HEK293 (cell line): ENCODE data around the gene MTA3.

ENCODE experiments used
- CTCF ChIA-PET: fragments of 350-600 bp; formaldehyde crosslinking; extraction: SDS; loops from one replicate; lab custom pipeline; 2021; ENCODE audit warnings: antibody characterized with exemption; lab: Yijun Ruan, JAX
- POLR2A ChIA-PET: fragments of 300-600 bp; formaldehyde crosslinking; extraction: SDS; loops from one replicate; lab custom pipeline; 2020; ENCODE audit warnings: antibody characterized with exemption, inconsistent platforms; lab: Yijun Ruan, JAX
- H3K27ac ChIP-seq: fragments of 200-500 bp; sonication (Bioruptor generic); 2 replicates; pipeline ENCODE4 v1.5.1; 2014; ENCODE audit warnings: low read depth, low read length, control low read depth, inconsistent platforms; ENCODE audit errors: extremely low read depth
- H3K36me3 ChIP-seq, 2 experiments: fragments of 200-500 bp in 1 of 2; sonication (Bioruptor generic) in 1 of 2; 1 replicate in 1 of 2; 2 replicates in 1 of 2; pipeline ENCODE4 v1.5.1; 2014 to 2017; ENCODE audit warnings: inconsistent platforms in 2 of 2, low read length in 2 of 2; ENCODE audit not compliant: control insufficient read depth in 2 of 2, insufficient read depth in 1 of 2
- H3K4me1 ChIP-seq: fragments of 200-500 bp; sonication (Bioruptor generic); 2 replicates; pipeline ENCODE4 v1.5.1; 2014; ENCODE audit warnings: mild to moderate bottlenecking, low read length, inconsistent platforms; ENCODE audit not compliant: control insufficient read depth, insufficient read depth
- H3K4me3 ChIP-seq: 2 replicates; pipeline ENCODE4 v1.5.1; 2011; ENCODE audit warnings: low read depth, mild to moderate bottlenecking, control low read depth, low read length, moderate library complexity
- H3K9me3 ChIP-seq: fragments of 200-500 bp; sonication (Bioruptor generic); 2 replicates; pipeline ENCODE4 v1.5.1; 2014; ENCODE audit warnings: low read depth, low read length, inconsistent platforms; ENCODE audit not compliant: control insufficient read depth, insufficient read depth
- EGR2 ChIP-seq: fragments of 450-650 bp; formaldehyde crosslinking; IDR thresholded peaks from 2 replicates; pipeline ENCODE4 v1.5.1; 2016; ENCODE audit warnings: low read depth, missing biosample characterization, missing genetic modification characterization
- MEIS1 ChIP-seq: sonication (generic); formaldehyde crosslinking; IDR thresholded peaks from 2 replicates; pipeline ENCODE4 v1.8.1; 2022; ENCODE audit warnings: missing genetic modification reagents, mild to moderate bottlenecking, borderline replicate concordance
- PRDM1 ChIP-seq: fragments of 450-650 bp; formaldehyde crosslinking; IDR thresholded peaks from 2 replicates; pipeline ENCODE4; 2016; ENCODE audit warnings: missing biosample characterization, missing genetic modification characterization
- PRDM10 ChIP-seq: fragments of 450-650 bp; formaldehyde crosslinking; IDR thresholded peaks from 2 replicates; pipeline ENCODE4 v1.5.1; 2016; ENCODE audit warnings: missing biosample characterization, missing genetic modification characterization
- ZNF2 ChIP-seq: fragments of 450-650 bp; formaldehyde crosslinking; IDR thresholded peaks from 2 replicates; pipeline ENCODE4 v1.5.1; 2016; ENCODE audit warnings: missing biosample characterization, missing genetic modification characterization
- ZNF214 ChIP-seq: fragments of 450-650 bp; formaldehyde crosslinking; IDR thresholded peaks from 2 replicates; pipeline ENCODE4 v1.5.1; 2017; ENCODE audit warnings: missing biosample characterization, mild to moderate bottlenecking, missing genetic modification characterization, borderline replicate concordance
- ZNF37A ChIP-seq: fragments of 450-650 bp; IDR thresholded peaks from 2 replicates; pipeline ENCODE4 v1.5.1; 2018; ENCODE audit warnings: missing biosample characterization, missing genetic modification characterization
- ZNF416 ChIP-seq: fragments of 450-650 bp; formaldehyde crosslinking; IDR thresholded peaks from 2 replicates; pipeline ENCODE4 v1.5.1; 2016; ENCODE audit warnings: missing biosample characterization, missing genetic modification characterization
- ZNF473 ChIP-seq: fragments of 450-650 bp; formaldehyde crosslinking; IDR thresholded peaks from 2 replicates; pipeline ENCODE4 v1.5.1; 2017; ENCODE audit warnings: missing biosample characterization, missing genetic modification characterization
- ZNF544 ChIP-seq: fragments of 450-650 bp; formaldehyde crosslinking; IDR thresholded peaks from 2 replicates; pipeline ENCODE4 v1.5.0; 2017; ENCODE audit warnings: missing biosample characterization, missing genetic modification characterization
- ZNF558 ChIP-seq: fragments of 450-650 bp; formaldehyde crosslinking; IDR thresholded peaks from 2 replicates; pipeline ENCODE4 v1.5.1; 2016; ENCODE audit warnings: missing biosample characterization, missing genetic modification characterization
- ZNF560 ChIP-seq: fragments of 450-650 bp; formaldehyde crosslinking; IDR thresholded peaks from 2 replicates; pipeline ENCODE4 v1.5.1; 2017; ENCODE audit warnings: missing biosample characterization, missing genetic modification characterization, borderline replicate concordance
- ZNF623 ChIP-seq: fragments of 450-650 bp; formaldehyde crosslinking; IDR thresholded peaks from 2 replicates; pipeline ENCODE4 v1.5.1; 2016; ENCODE audit warnings: missing biosample characterization, missing genetic modification characterization
- ZNF747 ChIP-seq: fragments of 450-650 bp; formaldehyde crosslinking; IDR thresholded peaks from 2 replicates; pipeline ENCODE4 v1.5.1; 2016; ENCODE audit warnings: missing biosample characterization, missing genetic modification characterization
- TF ChIP-seq, protein P1 (sequence below): fragments of 450-650 bp; formaldehyde crosslinking; IDR thresholded peaks from 2 replicates; pipeline ENCODE4 v1.5.1; 2016; ENCODE audit warnings: missing biosample characterization, missing genetic modification characterization

The MTA3 gene

GRCh38 chr2:42593282-42593681 lies 24.9 kb downstream of the MTA3 start:
- Histone ChIP-seq H3K4me3 (no peak overlapping the region), H3K9me3 (no peaks in the 10 kb centered on the region), H3K27ac (no peak overlapping the region), H3K36me3 (peaks cover 4 to 14% of the 10 kb centered on the region in 2 experiments; a peak in 2 of 3 replicates), H3K4me1 (no peaks in the 10 kb centered on the region; the same call in 1 of the 2 replicates)
- ChIA-PET CTCF (no interaction called here), POLR2A (no interaction called here)
- TF ChIP-seq ZNF473 (tag by site-specific recombination): no peak
- TF ChIP-seq EGR2 (tag by site-specific recombination): no peak
- no peak for TF ChIP-seq PRDM10
- TF ChIP-seq ZNF37A (tag by site-specific recombination): no peak
- no peak for TF ChIP-seq ZNF214 (tag by site-specific recombination)
- no peak for TF ChIP-seq ZNF2 (tag by site-specific recombination)
- TF ChIP-seq ZNF747 (tag by site-specific recombination): no peak
- TF ChIP-seq ZNF623: no peak
- TF ChIP-seq MEIS1 (CRISPR knock-in tag): no peak
- TF ChIP-seq ZNF560 (tag by site-specific recombination): no peak
- no peak for TF ChIP-seq ZNF544
- no peak for TF ChIP-seq PRDM1
- TF ChIP-seq ZNF416 (tag by site-specific recombination): no peak

GRCh38 chr2:42598656-42599055 lies 30.2 kb downstream of the MTA3 start:
- H3K4me1 ChIP-seq: peaks cover 9% of the 10 kb centered on the region
- POLR2A ChIA-PET: no interaction called here
- H3K4me3 ChIP-seq: no peak overlapping the region
- CTCF ChIA-PET: interaction anchor here (0.7 kb wide), 1 partner anchor 394 kb away, joined by 3 read pairs; no protein-coding TSS in a partner anchor
- TF ChIP-seq, protein P1, sequence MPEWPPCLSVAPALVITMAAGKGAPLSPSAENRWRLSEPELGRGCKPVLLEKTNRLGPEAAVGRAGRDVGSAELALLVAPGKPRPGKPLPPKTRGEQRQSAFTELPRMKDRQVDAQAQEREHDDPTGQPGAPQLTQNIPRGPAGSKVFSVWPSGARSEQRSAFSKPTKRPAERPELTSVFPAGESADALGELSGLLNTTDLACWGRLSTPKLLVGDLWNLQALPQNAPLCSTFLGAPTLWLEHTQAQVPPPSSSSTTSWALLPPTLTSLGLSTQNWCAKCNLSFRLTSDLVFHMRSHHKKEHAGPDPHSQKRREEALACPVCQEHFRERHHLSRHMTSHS (tag by site-specific recombination): no peak
- TF ChIP-seq ZNF558 (no peak), PRDM10 (no peak)
- no peaks in the 10 kb centered on the region for H3K9me3 ChIP-seq
- peaks cover 0 to 4% of the 10 kb centered on the region in 2 experiments; a peak in 2 of 3 replicates for H3K36me3 ChIP-seq
- H3K27ac ChIP-seq: no peak overlapping the region
